Liver (tissue), 9 donors: Measurements from ENCODE around the gene ATXN1. TPM values are rescaled to one million over a fixed set of nuclear protein-coding genes. Genes with fewer than 3 reads are reported as not detected.

Experiments
- DNase-seq: peaks from one replicate; pipeline ENCODE4 v3.0.0-alpha.2; 2017; ENCODE audit warnings: low spot score
- H3K27ac ChIP-seq, 2 donors: one replicate each; pipeline ENCODE4 v1.7.0; 2013; ENCODE audit warnings: inconsistent platforms in 2 of 2, low read length in 2 of 2, control low read depth in 1 of 2, low read depth in 1 of 2, mild to moderate bottlenecking in 1 of 2
- H3K27me3 ChIP-seq, 4 donors: one replicate each; pipeline versions ENCODE4 v1.6.1 to v1.7.0; 2013; ENCODE audit warnings: low read length in 3 of 4, inconsistent platforms in 1 of 4, mild to moderate bottlenecking in 1 of 4, moderate library complexity in 1 of 4; ENCODE audit not compliant: control insufficient read depth in 4 of 4, insufficient read depth in 4 of 4
- H3K36me3 ChIP-seq, 4 donors: one replicate each; pipeline versions ENCODE4 v1.6.1 to v1.7.0; 2013; ENCODE audit warnings: low read length in 3 of 4, mild to moderate bottlenecking in 3 of 4, low read depth in 1 of 4, moderate library complexity in 1 of 4; ENCODE audit not compliant: control insufficient read depth in 4 of 4, insufficient read depth in 3 of 4
- H3K4me1 ChIP-seq, 4 donors: one replicate each; pipeline versions ENCODE4 v1.6.1 to v1.7.0; 2013; ENCODE audit warnings: low read length in 3 of 4, mild to moderate bottlenecking in 3 of 4, moderate library complexity in 1 of 4; ENCODE audit not compliant: control insufficient read depth in 4 of 4, insufficient read depth in 4 of 4
- H3K4me3 ChIP-seq, 3 donors: one replicate each; pipeline versions ENCODE4 v1.6.1 to v1.7.0; 2013; ENCODE audit warnings: low read length in 3 of 3, control low read depth in 1 of 3, low read depth in 1 of 3, mild to moderate bottlenecking in 1 of 3
- H3K9ac ChIP-seq, 2 donors: one replicate each; pipeline ENCODE4 v1.7.0; 2013; ENCODE audit warnings: low read length in 2 of 2, mild to moderate bottlenecking in 2 of 2, moderate library complexity in 2 of 2, control low read depth in 1 of 2, low read depth in 1 of 2
- H3K9me3 ChIP-seq, 4 donors: one replicate each; pipeline versions ENCODE4 v1.6.1 to v1.7.0; 2013; ENCODE audit warnings: low read length in 3 of 4; ENCODE audit not compliant: control insufficient read depth in 4 of 4
- CTCF ChIP-seq: fragments of 150-350 bp; IDR thresholded peaks from 2 replicates; pipeline ENCODE4 v1.5.1; 2017; ENCODE audit warnings: improper control_type of control experiment, low read depth, low read length; ENCODE audit not compliant: missing input control
- EGR1 ChIP-seq, 2 donors: IDR thresholded peaks; 2 replicates each; pipeline ENCODE4 v1.6.1; 2016 to 2018; ENCODE audit warnings: antibody characterized with exemption in 2 of 2, low read depth in 2 of 2
- FOXA1 ChIP-seq: IDR thresholded peaks from 2 replicates; pipeline ENCODE4 v1.6.1; 2016; ENCODE audit warnings: antibody characterized with exemption
- FOXA2 ChIP-seq: IDR thresholded peaks from 2 replicates; pipeline ENCODE4 v1.6.1; 2016; ENCODE audit warnings: antibody characterized with exemption
- GABPA ChIP-seq, 2 donors: IDR thresholded peaks in 1 of 2; conservative IDR thresholded peaks in 1 of 2; 2 replicates each; pipeline ENCODE4 v1.6.1; 2016; ENCODE audit warnings: antibody characterized with exemption in 2 of 2, mild to moderate bottlenecking in 1 of 2, moderate library complexity in 1 of 2
- HNF4A ChIP-seq, 2 donors: conservative IDR thresholded peaks; 2 replicates each; pipeline ENCODE4 v1.6.1; 2016; ENCODE audit warnings: antibody characterized with exemption in 2 of 2, mild to moderate bottlenecking in 2 of 2
- HNF4G ChIP-seq: IDR thresholded peaks from 2 replicates; pipeline ENCODE4 v1.6.1; 2016; ENCODE audit warnings: antibody characterized with exemption
- JUND ChIP-seq, 2 donors: IDR thresholded peaks; 2 replicates each; pipeline ENCODE4 v1.6.1; 2016; ENCODE audit warnings: antibody characterized with exemption in 2 of 2
- MAX ChIP-seq: IDR thresholded peaks from 2 replicates; pipeline ENCODE4 v1.6.1; 2016; ENCODE audit warnings: antibody characterized with exemption
- NR2F2 ChIP-seq: IDR thresholded peaks from 2 replicates; pipeline ENCODE4 v1.6.1; 2016; ENCODE audit warnings: antibody characterized with exemption
- RAD21 ChIP-seq, 2 donors: IDR thresholded peaks; 2 replicates each; pipeline ENCODE4 v1.6.1; 2016; ENCODE audit warnings: antibody characterized with exemption in 2 of 2, mild to moderate bottlenecking in 2 of 2
- RXRA ChIP-seq, 2 donors: IDR thresholded peaks; 2 replicates each; pipeline ENCODE4 v1.6.1; 2017 to 2018; ENCODE audit warnings: antibody characterized with exemption in 2 of 2, mild to moderate bottlenecking in 1 of 2
- SP1 ChIP-seq: IDR thresholded peaks from 2 replicates; pipeline ENCODE4 v1.6.1; 2018; ENCODE audit warnings: antibody characterized with exemption, mild to moderate bottlenecking
- TAF1 ChIP-seq: conservative IDR thresholded peaks from 2 replicates; pipeline ENCODE4 v1.6.1; 2016; ENCODE audit warnings: antibody characterized with exemption, mild to moderate bottlenecking
- YY1 ChIP-seq: IDR thresholded peaks from 2 replicates; pipeline ENCODE4 v1.6.1; 2016; ENCODE audit warnings: antibody characterized with exemption, mild to moderate bottlenecking
- WGBS: extraction: QIAGEN DNeasy Blood & Tissue Kit; methylation state at CpG from one replicate; pipeline ENCODE4 v1.1.7; 2013; 5-methylcytosine and 5-hydroxymethylcytosine counted together
- polyA plus RNA-seq, 2 donors: library from polyadenylated mRNA; stranded (reverse) in 1 of 2; unstranded in 1 of 2; fragments of 200-250 nt in 1 of 2; fragments of >200 nt in 1 of 2; fragmentation: Nextera tagmentation in 1 of 2; extraction: Ambion mirVana in 1 of 2; gene quantifications; one replicate each; pipeline versions ENCODE4 v1.2.1 to v1.2.3, GENCODE V29; 2013 to 2015
- total RNA-seq, 2 donors: library from RNA; depleted of rRNA; stranded (reverse); fragments of >200 nt; gene quantifications; one replicate each; pipeline ENCODE4 v1.2.3, GENCODE V29; 2014
- TF ChIP-seq, protein P1 (sequence below): IDR thresholded peaks from 2 replicates; pipeline ENCODE4 v1.6.1; 2016; ENCODE audit warnings: antibody characterized with exemption
- donor health status: healthy.
- donor health status: healthy.
- donor health status: healthy.
- donor health status: healthy.
- donor health status: healthy.

Gene ATXN1
- total and polyA plus RNA-seq, 4 donors, result 4.3 to 29.7 (median 8.2) TPM

- TF ChIP-seq EGR1 (IDR thresholded peaks at IDR 0.05; ENCODE audit: low read depth in 2 of 2), result no peak
- TF ChIP-seq SP1, result no peak
- no peak for TF ChIP-seq CTCF
- TF ChIP-seq YY1, result no peak
- TF ChIP-seq GABPA (IDR thresholded peaks at IDR 0.05 in 1 of 2, conservative IDR thresholded peaks at IDR 0.05 in 1 of 2), result no peak
- TF ChIP-seq HNF4G, result no peak
- no peak for TF ChIP-seq FOXA1
- TF ChIP-seq FOXA2, result no peak
- no peak for TF ChIP-seq NR2F2
- TF ChIP-seq RAD21 (IDR thresholded peaks at IDR 0.05), result no peak
- TF ChIP-seq MAX, result no peak
- TF ChIP-seq, protein P1, sequence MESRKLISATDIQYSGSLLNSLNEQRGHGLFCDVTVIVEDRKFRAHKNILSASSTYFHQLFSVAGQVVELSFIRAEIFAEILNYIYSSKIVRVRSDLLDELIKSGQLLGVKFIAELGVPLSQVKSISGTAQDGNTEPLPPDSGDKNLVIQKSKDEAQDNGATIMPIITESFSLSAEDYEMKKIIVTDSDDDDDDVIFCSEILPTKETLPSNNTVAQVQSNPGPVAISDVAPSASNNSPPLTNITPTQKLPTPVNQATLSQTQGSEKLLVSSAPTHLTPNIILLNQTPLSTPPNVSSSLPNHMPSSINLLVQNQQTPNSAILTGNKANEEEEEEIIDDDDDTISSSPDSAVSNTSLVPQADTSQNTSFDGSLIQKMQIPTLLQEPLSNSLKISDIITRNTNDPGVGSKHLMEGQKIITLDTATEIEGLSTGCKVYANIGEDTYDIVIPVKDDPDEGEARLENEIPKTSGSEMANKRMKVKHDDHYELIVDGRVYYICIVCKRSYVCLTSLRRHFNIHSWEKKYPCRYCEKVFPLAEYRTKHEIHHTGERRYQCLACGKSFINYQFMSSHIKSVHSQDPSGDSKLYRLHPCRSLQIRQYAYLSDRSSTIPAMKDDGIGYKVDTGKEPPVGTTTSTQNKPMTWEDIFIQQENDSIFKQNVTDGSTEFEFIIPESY, result no peak
- TF ChIP-seq JUND (IDR thresholded peaks at IDR 0.05), result no peak
- no peak for TF ChIP-seq HNF4A (conservative IDR thresholded peaks at IDR 0.05)
- TF ChIP-seq RXRA (IDR thresholded peaks at IDR 0.05), result no peak
- TF ChIP-seq TAF1, result no peak
- Histone ChIP-seq H3K27me3 (no peaks in the 10 kb centered on the region), H3K9me3 (no peaks in the 10 kb centered on the region), H3K27ac (no peak overlapping the region), H3K4me3 (no peak overlapping the region), H3K4me1 (no peaks in the 10 kb centered on the region), H3K36me3 (no peaks in the 10 kb centered on the region), H3K9ac (no peak overlapping the region)
- peak; percentile 73 for DNase-seq
- WGBS, result 97% methylated on average over 23 of the region's 23 CpGs
These were observed 493.6 kb downstream of the ATXN1 start for GRCh38 chr6:16267428-16268263.

GRCh38 chr6:16265351-16266341 is 495.6 kb downstream of the ATXN1 start:
- no peak overlapping the region for H3K4me3 ChIP-seq
- H3K4me1 ChIP-seq, result no peaks in the 10 kb centered on the region
- DNase-seq, result no peak
- no peak overlapping the region for H3K9ac ChIP-seq
- 96% methylated on average over 31 of the region's 31 CpGs for WGBS
- H3K36me3 ChIP-seq, result no peaks in the 10 kb centered on the region
- TF ChIP-seq HNF4A (conservative IDR thresholded peaks at IDR 0.05), result no peak
- TF ChIP-seq RAD21 (IDR thresholded peaks at IDR 0.05), result no peak
- TF ChIP-seq, protein P1, result no peak
- TF ChIP-seq JUND (IDR thresholded peaks at IDR 0.05), result no peak
- TF ChIP-seq YY1, result no peak
- TF ChIP-seq SP1, result no peak
- no peaks in the 10 kb centered on the region for H3K27me3 ChIP-seq
- no peak overlapping the region for H3K27ac ChIP-seq
- no peaks in the 10 kb centered on the region for H3K9me3 ChIP-seq
